Tibial nerve (tissue), 4 donors: ENCODE results near the gene DHTKD1.

ENCODE experiments used
- CTCF ChIP-seq, 5 experiments: fragments of 200-600 bp in 3 of 5; fragments of 450-650 bp in 2 of 5; sonication (generic) in 3 of 5; IDR thresholded peaks; one replicate each; pipeline ENCODE4 v1.5.1; 2016 to 2019; ENCODE audit warnings: antibody characterized with exemption in 5 of 5, mild to moderate bottlenecking in 3 of 5, moderate library complexity in 2 of 5
- EP300 ChIP-seq, 2 donors: sonication (generic); formaldehyde crosslinking; IDR thresholded peaks; one replicate each; pipeline ENCODE4 v1.6.1; 2017; ENCODE audit warnings: antibody characterized with exemption in 2 of 2, mild to moderate bottlenecking in 1 of 2
- POLR2A ChIP-seq, 2 donors: fragments of 450-650 bp; IDR thresholded peaks; one replicate each; pipeline ENCODE4 v1.6.1; 2017; ENCODE audit warnings: antibody characterized with exemption in 2 of 2, mild to moderate bottlenecking in 2 of 2, moderate library complexity in 2 of 2

- TF ChIP-seq CTCF (IDR thresholded peaks at IDR 0.05) = peak in 1 of 5 experiments; percentile 6
- TF ChIP-seq POLR2A (IDR thresholded peaks at IDR 0.05) = peak; percentile 17 to 69
- peak in 1 of 2 donors; percentile 78 for TF ChIP-seq EP300 (IDR thresholded peaks at IDR 0.05)
These were observed 60.7 kb downstream of the DHTKD1 start, which contains the start of gene SEC61A2 for GRCh38 chr10:12129222-12130111.
